Lower lobe of right lung (tissue), 2 donors: ENCODE data around the gene SYCP2L. TPM values are rescaled to one million over a fixed set of nuclear protein-coding genes. Genes with fewer than 3 reads are reported as not detected.
"Not testable (repeated sequence)": the region's sequence is repeated elsewhere in the genome, so short reads cannot be mapped to it uniquely, and the experiment has no call there.

Experiments used
- ATAC-seq, 2 donors: fragments of 200-7000 bp; cut with Tn5 transposase; one replicate each; pipeline ENCODE4 v1.9.1; 2020 to 2022; ENCODE audit warnings: mild to moderate bottlenecking in 2 of 2, moderate library complexity in 2 of 2
- DNase-seq: peaks from one replicate; pipeline ENCODE4 v3.0.0-alpha.2; 2020
- H3K27ac ChIP-seq: fragments of 200-600 bp; one replicate; pipeline ENCODE4 v1.8.0; 2022
- H3K27me3 ChIP-seq: fragments of 200-600 bp; one replicate; pipeline ENCODE4 v1.8.0; 2022; ENCODE audit warnings: low read depth
- H3K36me3 ChIP-seq: fragments of 200-600 bp; one replicate; pipeline ENCODE4 v1.8.0; 2022; ENCODE audit warnings: mild to moderate bottlenecking
- H3K4me1 ChIP-seq: fragments of 200-600 bp; one replicate; pipeline ENCODE4 v1.8.0; 2022
- H3K4me3 ChIP-seq: fragments of 200-600 bp; one replicate; pipeline ENCODE4 v1.8.0; 2022; ENCODE audit warnings: mild to moderate bottlenecking
- H3K9me3 ChIP-seq: fragments of 200-600 bp; one replicate; pipeline ENCODE4 v1.8.0; 2022
- CTCF ChIP-seq: fragments of 200-600 bp; IDR thresholded peaks from one replicate; pipeline ENCODE4 v1.8.0; 2022; ENCODE audit warnings: antibody characterized with exemption, mild to moderate bottlenecking
- intact Hi-C: fragments of 100-400 bp; cut with DNase I; formaldehyde crosslinking; loops from one replicate; pipeline ENCODE4 v1.11.0; 2022
- total RNA-seq: library from RNA; stranded (reverse); fragmentation: NEBNext Ultra II Directional; extraction: Animal tissue kit (Norgen Biotek cat#: 25700); gene quantifications from one replicate; pipeline ENCODE4 v1.2.1, GENCODE V29; 2021
- donor health status: DM: no; HTN: yes; CAD: no; lungs with severe emphysema.

Gene SYCP2L
- total RNA-seq, 1 donor from 2014 or later, result 1.0 TPM

GRCh38 chr6:10972196-10972595 lies 85.3 kb downstream of the SYCP2L start:
- ATAC-seq (no peak), DNase-seq (no peak)
- Histone ChIP-seq H3K27me3 (no peaks in the 10 kb centered on the region), H3K27ac (no peak overlapping the region), H3K4me1 (no peaks in the 10 kb centered on the region), H3K36me3 (no peaks in the 10 kb centered on the region), H3K9me3 (no peaks in the 10 kb centered on the region), H3K4me3 (no peak overlapping the region)
- no peak for TF ChIP-seq CTCF
- intact Hi-C loops, result no loop called here

GRCh38 chr6:10976571-10976970 lies 89.7 kb downstream of the SYCP2L start:
- Histone ChIP-seq H3K36me3 (no peaks in the 10 kb centered on the region), H3K4me3 (no peak overlapping the region), H3K4me1 (no peaks in the 10 kb centered on the region), H3K27ac (no peak overlapping the region), H3K9me3 (no peaks in the 10 kb centered on the region), H3K27me3 (no peaks in the 10 kb centered on the region)
- TF ChIP-seq CTCF, result no peak
- intact Hi-C loops, result no loop called here
- no peak for DNase-seq
- ATAC-seq, result no peak

- no peaks in the 10 kb centered on the region for H3K9me3 ChIP-seq
- H3K27ac ChIP-seq, result no peak overlapping the region
- ATAC-seq (no peak), DNase-seq (no peak)
- H3K4me1 ChIP-seq, result no peaks in the 10 kb centered on the region
- no peak for TF ChIP-seq CTCF
- intact Hi-C loops, result no loop called here
- H3K27me3 ChIP-seq, result no peaks in the 10 kb centered on the region
- no peaks in the 10 kb centered on the region for H3K36me3 ChIP-seq
- H3K4me3 ChIP-seq, result no peak overlapping the region
These were observed 90.5 kb downstream of the SYCP2L start for GRCh38 chr6:10977231-10977968.

- H3K4me3 ChIP-seq, result no peak overlapping the region
- TF ChIP-seq CTCF, result no peak
- H3K9me3 ChIP-seq, result no peaks in the 10 kb centered on the region
- DNase-seq (no peak), ATAC-seq (no peak)
- no peaks in the 10 kb centered on the region for H3K4me1 ChIP-seq
- no peaks in the 10 kb centered on the region for H3K36me3 ChIP-seq
- no peaks in the 10 kb centered on the region for H3K27me3 ChIP-seq
- H3K27ac ChIP-seq, result no peak overlapping the region
- intact Hi-C loops, result no loop called here
These were observed 92.8 kb downstream of the SYCP2L start for GRCh38 chr6:10979603-10980002.

GRCh38 chr6:10981409-10981808 lies 94.6 kb downstream of the SYCP2L start:
- intact Hi-C loops, result no loop called here
- no peak for DNase-seq

GRCh38 chr6:10984959-10985358 lies 98.1 kb downstream of the SYCP2L start:
- H3K27me3 ChIP-seq, DNase-seq, H3K4me1 ChIP-seq, H3K36me3 ChIP-seq, H3K9me3 ChIP-seq, intact Hi-C loops, ATAC-seq, H3K4me3 ChIP-seq, H3K27ac ChIP-seq: not testable (repeated sequence)

More at GRCh38 chr6:10981409-10981808, 94.6 kb downstream of the SYCP2L start:
- no peak for TF ChIP-seq CTCF
- Histone ChIP-seq H3K4me3 (no peak overlapping the region), H3K27me3 (no peaks in the 10 kb centered on the region), H3K4me1 (no peaks in the 10 kb centered on the region), H3K27ac (no peak overlapping the region), H3K9me3 (no peaks in the 10 kb centered on the region), H3K36me3 (no peaks in the 10 kb centered on the region)
- ATAC-seq, result no peak
